Neural cell (in vitro differentiated cells): Measurements from ENCODE around the gene IP6K2.

Experiments used
- EP300 ChIP-seq: fragments of 450-650 bp; conservative IDR thresholded peaks from 2 replicates; pipeline ENCODE4 v1.6.1; 2014; ENCODE audit warnings: antibody characterized with exemption, mild to moderate bottlenecking, moderate library complexity; ENCODE audit not compliant: poor library complexity, severe bottlenecking
- EZH2 ChIP-seq: fragments of 200-600, 300-800 bp; shearing (Covaris generic), sonication (generic); IDR thresholded peaks from 2 replicates; pipeline ENCODE4 v1.6.1; 2014; ENCODE audit warnings: antibody characterized with exemption, low read length, borderline replicate concordance, mild to moderate bottlenecking; ENCODE audit not compliant: insufficient read depth, poor library complexity, severe bottlenecking
- MXI1 ChIP-seq: fragments of 450-650 bp; conservative IDR thresholded peaks from 2 replicates; pipeline ENCODE4 v1.6.1; 2014; ENCODE audit warnings: antibody characterized with exemption, mild to moderate bottlenecking; ENCODE audit not compliant: poor library complexity, severe bottlenecking
- POLR2AphosphoS5 ChIP-seq: IDR thresholded peaks from 2 replicates; pipeline ENCODE4 v1.6.1; 2012
- RAD21 ChIP-seq: fragments of 450-650 bp; conservative IDR thresholded peaks from 2 replicates; pipeline ENCODE4 v1.6.1; 2014; ENCODE audit warnings: antibody characterized with exemption, mild to moderate bottlenecking, moderate library complexity
- REST ChIP-seq: IDR thresholded peaks from 2 replicates; pipeline ENCODE4 v1.6.1; 2012; ENCODE audit warnings: borderline replicate concordance
- SMC3 ChIP-seq: fragments of 450-650 bp; conservative IDR thresholded peaks from 2 replicates; pipeline ENCODE4 v1.6.1; 2014; ENCODE audit warnings: antibody characterized with exemption, mild to moderate bottlenecking, moderate library complexity; ENCODE audit not compliant: poor library complexity
- TAF1 ChIP-seq: IDR thresholded peaks from 2 replicates; pipeline ENCODE4 v1.6.1; 2012; ENCODE audit warnings: low read depth
- TF ChIP-seq, protein P1 (sequence below): fragments of 450-650 bp; IDR thresholded peaks from 2 replicates; pipeline ENCODE4 v1.5.1; 2014; ENCODE audit warnings: antibody characterized with exemption, mild to moderate bottlenecking, moderate library complexity; ENCODE audit not compliant: poor library complexity, severe bottlenecking

DNA sequence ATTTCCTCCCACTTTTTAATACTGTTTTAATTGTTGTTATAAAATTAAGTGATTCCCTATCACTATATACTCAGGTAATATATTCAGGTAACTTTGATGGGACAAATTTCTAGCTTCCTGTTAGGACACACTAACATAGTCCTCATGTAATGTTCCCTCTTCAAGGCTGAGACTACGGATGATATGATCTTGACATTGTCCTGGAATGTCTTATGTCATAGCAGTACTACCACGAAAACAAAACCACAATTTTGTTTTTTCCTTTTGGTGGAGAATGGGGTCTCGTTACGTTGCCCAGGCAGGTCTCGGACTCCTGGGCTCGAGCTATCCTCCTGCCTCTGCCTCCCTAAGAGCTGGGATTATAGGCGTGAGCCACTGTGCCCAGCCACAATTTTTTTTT, 26.8 kb upstream of the IP6K2 start:
- TF ChIP-seq, protein P1, sequence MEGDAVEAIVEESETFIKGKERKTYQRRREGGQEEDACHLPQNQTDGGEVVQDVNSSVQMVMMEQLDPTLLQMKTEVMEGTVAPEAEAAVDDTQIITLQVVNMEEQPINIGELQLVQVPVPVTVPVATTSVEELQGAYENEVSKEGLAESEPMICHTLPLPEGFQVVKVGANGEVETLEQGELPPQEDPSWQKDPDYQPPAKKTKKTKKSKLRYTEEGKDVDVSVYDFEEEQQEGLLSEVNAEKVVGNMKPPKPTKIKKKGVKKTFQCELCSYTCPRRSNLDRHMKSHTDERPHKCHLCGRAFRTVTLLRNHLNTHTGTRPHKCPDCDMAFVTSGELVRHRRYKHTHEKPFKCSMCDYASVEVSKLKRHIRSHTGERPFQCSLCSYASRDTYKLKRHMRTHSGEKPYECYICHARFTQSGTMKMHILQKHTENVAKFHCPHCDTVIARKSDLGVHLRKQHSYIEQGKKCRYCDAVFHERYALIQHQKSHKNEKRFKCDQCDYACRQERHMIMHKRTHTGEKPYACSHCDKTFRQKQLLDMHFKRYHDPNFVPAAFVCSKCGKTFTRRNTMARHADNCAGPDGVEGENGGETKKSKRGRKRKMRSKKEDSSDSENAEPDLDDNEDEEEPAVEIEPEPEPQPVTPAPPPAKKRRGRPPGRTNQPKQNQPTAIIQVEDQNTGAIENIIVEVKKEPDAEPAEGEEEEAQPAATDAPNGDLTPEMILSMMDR: no peak
- TF ChIP-seq EP300 (no peak), MXI1 (no peak), POLR2AphosphoS5 (no peak), TAF1 (no peak), EZH2 (no peak), SMC3 (no peak), RAD21 (no peak), REST (no peak)
